ENCODE measurements around the gene SPRR2D.
"Not testable (repeated sequence)": the region's sequence is repeated elsewhere in the genome, so short reads cannot be mapped to it uniquely, and the experiment has no call there.

Gene SPRR2D

GRCh38 chr1:153049211-153049610 is 8.3 kb upstream of the SPRR2D start:
- Histone ChIP-seq H3K4me3 (ENCODE audit: extremely low read depth, insufficient read depth, low read length, poor library complexity, severe bottlenecking) (no peak overlapping the region), H3K36me3 (ENCODE audit: control insufficient read depth, insufficient read depth, low read length) (no peaks in the 10 kb centered on the region), H3K27ac (ENCODE audit: low read depth, low read length, severe bottlenecking) (no peak overlapping the region), H3K4me1 (ENCODE audit: control insufficient read depth, insufficient read depth, low read length, poor library complexity, severe bottlenecking) (no peaks in the 10 kb centered on the region), H3K9me3 (ENCODE audit: control insufficient read depth, low read length) (no peaks in the 10 kb centered on the region)
- WGBS, 2 experiments (ENCODE audit: insufficient coverage in 2 of 2): 86 to 100% methylated on average over 1 to 2 of the region's 2 CpGs

- Histone ChIP-seq H3K27ac (ENCODE audit: low read depth, low read length, severe bottlenecking) (no peak overlapping the region), H3K4me1 (ENCODE audit: control insufficient read depth, insufficient read depth, low read length, poor library complexity, severe bottlenecking) (peaks cover 11% of the 10 kb centered on the region), H3K9me3 (ENCODE audit: control insufficient read depth, low read length) (no peaks in the 10 kb centered on the region), H3K36me3 (ENCODE audit: control insufficient read depth, insufficient read depth, low read length) (no peaks in the 10 kb centered on the region), H3K4me3 (ENCODE audit: extremely low read depth, insufficient read depth, low read length, poor library complexity, severe bottlenecking) (no peak overlapping the region)
- no CpG with 5 or more reads among the region's 1 CpG for WGBS, 2 experiments (ENCODE audit: insufficient coverage in 2 of 2)
These were observed 5.7 kb downstream of the SPRR2D start for GRCh38 chr1:153035211-153035610.

GRCh38 chr1:153032677-153033308 is 8.1 kb downstream of the SPRR2D start:
- Histone ChIP-seq H3K36me3 (ENCODE audit: control insufficient read depth, insufficient read depth, low read length) (no peaks in the 10 kb centered on the region), H3K27ac (ENCODE audit: low read depth, low read length, severe bottlenecking) (no peak overlapping the region), H3K9me3 (ENCODE audit: control insufficient read depth, low read length) (no peaks in the 10 kb centered on the region), H3K4me3 (ENCODE audit: extremely low read depth, insufficient read depth, low read length, poor library complexity, severe bottlenecking) (no peak overlapping the region), H3K4me1 (ENCODE audit: control insufficient read depth, insufficient read depth, low read length, poor library complexity, severe bottlenecking) (peaks cover 11% of the 10 kb centered on the region)
- WGBS, 2 experiments (ENCODE audit: insufficient coverage in 2 of 2): 0% methylated on average over 1 of the region's 3 CpGs

GRCh38 chr1:153032073-153032472 is 8.8 kb downstream of the SPRR2D start:
- Histone ChIP-seq H3K36me3 (ENCODE audit: control insufficient read depth, insufficient read depth, low read length) (no peaks in the 10 kb centered on the region), H3K4me3 (ENCODE audit: extremely low read depth, insufficient read depth, low read length, poor library complexity, severe bottlenecking) (no peak overlapping the region), H3K9me3 (ENCODE audit: control insufficient read depth, low read length) (no peaks in the 10 kb centered on the region), H3K4me1 (ENCODE audit: control insufficient read depth, insufficient read depth, low read length, poor library complexity, severe bottlenecking) (peaks cover 11% of the 10 kb centered on the region), H3K27ac (ENCODE audit: low read depth, low read length, severe bottlenecking) (no peak overlapping the region)

GRCh38 chr1:153030895-153031294 is 10.0 kb downstream of the SPRR2D start, which contains the start of gene SPRR1B:
SPRR1B (plus strand) TSS chr1:153031203; CDS start chr1:153032346, 1,143 bp downstream.
- Histone ChIP-seq H3K27ac (ENCODE audit: low read depth, low read length, severe bottlenecking) (no peak within 1 kb of the TSS), H3K9me3 (ENCODE audit: control insufficient read depth, low read length) (no peaks in the 10 kb centered on the region), H3K4me3 (ENCODE audit: extremely low read depth, insufficient read depth, low read length, poor library complexity, severe bottlenecking) (no peak within 1 kb of the TSS), H3K36me3 (ENCODE audit: control insufficient read depth, insufficient read depth, low read length) (no peaks in the 10 kb centered on the region), H3K4me1 (ENCODE audit: control insufficient read depth, insufficient read depth, low read length, poor library complexity, severe bottlenecking) (peaks cover 11% of the 10 kb centered on the region)

- 60% methylated on average over 1 of the region's 1 CpG; no CpG with 5 or more reads in 1 of the 2 experiments for WGBS, 2 experiments (ENCODE audit: insufficient coverage in 2 of 2)
- Histone ChIP-seq H3K4me1 (ENCODE audit: control insufficient read depth, insufficient read depth, low read length, poor library complexity, severe bottlenecking) (peaks cover 11% of the 10 kb centered on the region), H3K4me3 (ENCODE audit: extremely low read depth, insufficient read depth, low read length, poor library complexity, severe bottlenecking) (no peak overlapping the region), H3K9me3 (ENCODE audit: control insufficient read depth, low read length) (no peaks in the 10 kb centered on the region), H3K27ac (ENCODE audit: low read depth, low read length, severe bottlenecking) (no peak overlapping the region), H3K36me3 (ENCODE audit: control insufficient read depth, insufficient read depth, low read length) (no peaks in the 10 kb centered on the region)
These were observed 12.2 kb downstream of the SPRR2D start for GRCh38 chr1:153028766-153029165.

GRCh38 chr1:153025797-153026196 is 15.1 kb downstream of the SPRR2D start:
- no peaks in the 10 kb centered on the region for H3K9me3 ChIP-seq (ENCODE audit: control insufficient read depth, low read length)

GRCh38 chr1:153024413-153024812 is 16.5 kb downstream of the SPRR2D start:
- Histone ChIP-seq H3K4me1 (ENCODE audit: control insufficient read depth, insufficient read depth, low read length, poor library complexity, severe bottlenecking) (no peaks in the 10 kb centered on the region), H3K9me3 (ENCODE audit: control insufficient read depth, low read length) (no peaks in the 10 kb centered on the region), H3K4me3 (ENCODE audit: extremely low read depth, insufficient read depth, low read length, poor library complexity, severe bottlenecking) (no peak overlapping the region), H3K36me3 (ENCODE audit: control insufficient read depth, insufficient read depth, low read length) (no peaks in the 10 kb centered on the region), H3K27ac (ENCODE audit: low read depth, low read length, severe bottlenecking) (no peak overlapping the region)
- WGBS, 2 experiments (ENCODE audit: insufficient coverage in 2 of 2): 80% methylated on average over 1 of the region's 1 CpG; no CpG with 5 or more reads in 1 of the 2 experiments

More at GRCh38 chr1:153025797-153026196, 15.1 kb downstream of the SPRR2D start:
- H3K4me1 ChIP-seq (ENCODE audit: control insufficient read depth, insufficient read depth, low read length, poor library complexity, severe bottlenecking): no peaks in the 10 kb centered on the region
- H3K27ac ChIP-seq (ENCODE audit: low read depth, low read length, severe bottlenecking): no peak overlapping the region
- no peak overlapping the region for H3K4me3 ChIP-seq (ENCODE audit: extremely low read depth, insufficient read depth, low read length, poor library complexity, severe bottlenecking)
- no peaks in the 10 kb centered on the region for H3K36me3 ChIP-seq (ENCODE audit: control insufficient read depth, insufficient read depth, low read length)
- WGBS, 2 experiments (ENCODE audit: insufficient coverage in 2 of 2): 80% methylated on average over 1 of the region's 1 CpG; no CpG with 5 or more reads in 1 of the 2 experiments

GRCh38 chr1:153023109-153023508 is 17.8 kb downstream of the SPRR2D start:
- H3K4me1 ChIP-seq (ENCODE audit: control insufficient read depth, insufficient read depth, low read length, poor library complexity, severe bottlenecking): no peaks in the 10 kb centered on the region
- WGBS, 2 experiments (ENCODE audit: insufficient coverage in 2 of 2): 85 to 86% methylated on average over 7 of the region's 7 CpGs
- H3K36me3 ChIP-seq (ENCODE audit: control insufficient read depth, insufficient read depth, low read length): no peaks in the 10 kb centered on the region
- H3K27ac ChIP-seq (ENCODE audit: low read depth, low read length, severe bottlenecking): no peak overlapping the region
- H3K9me3 ChIP-seq (ENCODE audit: control insufficient read depth, low read length): no peaks in the 10 kb centered on the region
- H3K4me3 ChIP-seq (ENCODE audit: extremely low read depth, insufficient read depth, low read length, poor library complexity, severe bottlenecking): no peak overlapping the region

- not testable (repeated sequence) for H3K27ac ChIP-seq (ENCODE audit: low read depth, low read length, severe bottlenecking); H3K9me3 ChIP-seq (ENCODE audit: control insufficient read depth, low read length); H3K4me3 ChIP-seq (ENCODE audit: extremely low read depth, insufficient read depth, low read length, poor library complexity, severe bottlenecking); H3K4me1 ChIP-seq (ENCODE audit: control insufficient read depth, insufficient read depth, low read length, poor library complexity, severe bottlenecking); H3K36me3 ChIP-seq (ENCODE audit: control insufficient read depth, insufficient read depth, low read length)
- 85 to 89% methylated on average over 5 to 9 of the region's 9 CpGs for WGBS, 2 experiments (ENCODE audit: insufficient coverage in 2 of 2)
These were observed 18.6 kb downstream of the SPRR2D start for GRCh38 chr1:153022340-153022739.

GRCh38 chr1:153021829-153022228 is 19.1 kb downstream of the SPRR2D start:
- not testable (repeated sequence) for H3K27ac ChIP-seq (ENCODE audit: low read depth, low read length, severe bottlenecking); H3K4me3 ChIP-seq (ENCODE audit: extremely low read depth, insufficient read depth, low read length, poor library complexity, severe bottlenecking); H3K36me3 ChIP-seq (ENCODE audit: control insufficient read depth, insufficient read depth, low read length); H3K9me3 ChIP-seq (ENCODE audit: control insufficient read depth, low read length); H3K4me1 ChIP-seq (ENCODE audit: control insufficient read depth, insufficient read depth, low read length, poor library complexity, severe bottlenecking)
- 100% methylated on average over 1 to 2 of the region's 2 CpGs for WGBS, 2 experiments (ENCODE audit: insufficient coverage in 2 of 2)

All from mesodermal cell (in vitro differentiated cells).